Measurements from ENCODE around the gene CLTA. TPM values are rescaled to one million over a fixed set of nuclear protein-coding genes. Genes with fewer than 3 reads are reported as not detected.

CLTA gene
- total and polyA plus RNA-seq, 2 of the 8 experiments (the other 6 are each of a cell fraction or from before 2014, with no cell fraction given): 137 to 236 TPM

DNA sequence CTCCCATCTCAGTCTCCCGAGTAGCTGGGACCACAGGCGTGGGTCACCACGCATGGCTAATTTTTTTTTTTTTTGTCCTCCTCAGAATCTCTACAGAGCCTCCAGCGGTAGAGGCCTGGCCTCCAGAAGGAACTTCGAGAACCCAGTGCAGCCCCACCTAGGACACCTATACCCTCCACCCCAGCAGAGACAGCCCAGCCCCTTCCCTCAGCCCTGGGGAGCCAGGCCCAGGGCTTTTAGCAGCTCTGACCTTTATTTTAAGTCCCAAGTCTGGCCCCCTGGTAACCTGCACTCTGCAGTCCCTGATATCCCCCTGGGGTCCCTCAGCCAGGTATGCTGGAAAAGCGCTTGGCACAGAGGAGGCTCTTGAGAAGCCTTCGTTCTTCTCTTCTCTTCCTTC, 49.0 kb upstream of the CLTA start:
- no peak overlapping the region for H2BK5ac ChIP-seq (ENCODE audit: low read depth, low read length)
- ChIA-PET CTCF (ENCODE audit: partially characterized antibody) (interaction anchor here (0.6 to 6.7 kb wide), 9 partner anchors 9 to 691 kb away, joined by 3 to 58 read pairs (median 7); partner anchors contain the start of genes CCIN and CLTA), POLR2A (ENCODE audit: partially characterized antibody) (interaction anchor here (3.7 kb wide), 1 partner anchor 23 kb away, joined by 19 read pairs; no protein-coding TSS in a partner anchor)
- no peak overlapping the region for H4K5ac ChIP-seq (ENCODE audit: insufficient read length, low read depth, low read length)
- H4K8ac ChIP-seq (ENCODE audit: extremely low read depth, insufficient read depth, low read length): no peak overlapping the region
- H3K27me3 ChIP-seq (replicated peaks in 1 of 4; ENCODE audit: control insufficient read depth in 3 of 4, extremely low read depth in 1 of 4, insufficient read depth in 3 of 4, low read length in 3 of 4): peaks cover 18 to 31% (median 26%) of the 10 kb centered on the region in 4 experiments
- H3K4ac ChIP-seq (replicated peaks; ENCODE audit: insufficient read length, low read depth, low read length): no peak overlapping the region
- no peak overlapping the region for H4K91ac ChIP-seq (replicated peaks; ENCODE audit: insufficient read length, low read length)
- H3K4me2 ChIP-seq (ENCODE audit: insufficient read depth in 1 of 2, low read depth in 2 of 2, low read length in 2 of 2): no peak overlapping the region
- no peak overlapping the region for H3K4me3 ChIP-seq (ENCODE audit: extremely low read depth in 1 of 4, insufficient read depth in 2 of 4, low read depth in 3 of 4, low read length in 4 of 4)
- no peak overlapping the region for H3K9ac ChIP-seq (replicated peaks in 1 of 4; ENCODE audit: extremely low read depth in 1 of 4, low read depth in 3 of 4, low read length in 3 of 4)
- no peaks in the 10 kb centered on the region; a peak in 1 of 8 replicates for H3K36me3 ChIP-seq (ENCODE audit: control insufficient read depth in 2 of 4, insufficient read depth in 4 of 4, low read length in 3 of 4)
- H3K23me2 ChIP-seq (ENCODE audit: low read depth, low read length): peaks cover 9% of the 10 kb centered on the region
- no peaks in the 10 kb centered on the region for H3K79me2 ChIP-seq (ENCODE audit: control insufficient read depth in 1 of 2, insufficient read depth in 2 of 2, low read length in 2 of 2)
- peaks cover 0 to 7% (median under 1%) of the 10 kb centered on the region in 4 experiments; a peak in 3 of 7 replicates for H3K4me1 ChIP-seq (replicated peaks in 1 of 4; ENCODE audit: control insufficient read depth in 3 of 4, insufficient read depth in 4 of 4, low read length in 3 of 4)
- no peak overlapping the region for H3K18ac ChIP-seq (ENCODE audit: extremely low read depth, low read length)
- no peaks in the 10 kb centered on the region for H3K79me1 ChIP-seq (ENCODE audit: low read depth, low read length)
- H3K27ac ChIP-seq (ENCODE audit: low read depth, low read length): no peak overlapping the region
- peaks cover 0 to 7% of the 10 kb centered on the region in 2 experiments; a peak in 2 of 4 replicates for H3K9me3 ChIP-seq (ENCODE audit: insufficient read depth in 2 of 2, low read depth in 1 of 2, low read length in 1 of 2)
- no peak overlapping the region for H2BK20ac ChIP-seq (ENCODE audit: low read length)
- H4K20me1 ChIP-seq (replicated peaks in 1 of 2; ENCODE audit: control insufficient read depth in 1 of 2, insufficient read depth in 2 of 2, low read length in 2 of 2): peaks cover 3 to 6% of the 10 kb centered on the region in 2 experiments
- no peak for DNase-seq (ENCODE audit: low read depth in 1 of 2, low spot score in 2 of 2)
- no peak overlapping the region for H2BK12ac ChIP-seq (ENCODE audit: low read depth, low read length)
- no peak overlapping the region for H3K56ac ChIP-seq (replicated peaks; ENCODE audit: insufficient read length, low read depth, low read length)
- no peak overlapping the region for H2BK120ac ChIP-seq (replicated peaks; ENCODE audit: low read depth, low read length)
- H3K14ac ChIP-seq (ENCODE audit: insufficient read length): no peak overlapping the region
- no peak overlapping the region for H2AFZ ChIP-seq (ENCODE audit: low read length)
- no peak overlapping the region for H2BK15ac ChIP-seq (ENCODE audit: low read length)
- no peak overlapping the region for H2AK5ac ChIP-seq (ENCODE audit: low read depth, low read length)
- WGBS, 2 experiments (ENCODE audit: extremely low coverage in 1 of 2, insufficient coverage in 1 of 2, insufficient read length in 1 of 2, insufficient replicate concordance in 2 of 2, low coverage in 1 of 2, low lambda C conversion rate in 2 of 2, missing lambda C conversion rate in 1 of 2): 90% methylated on average over 7 of the region's 7 CpGs; no CpG with 5 or more reads in 1 of the 2 experiments
- FAIRE-seq: no peak
- H3K23ac ChIP-seq (ENCODE audit: insufficient read length): no peak overlapping the region
- no peak for TF ChIP-seq NANOG (IDR thresholded peaks at IDR 0.05; ENCODE audit: insufficient read depth, low read depth, low read length, poor library complexity, severe bottlenecking)
- TF ChIP-seq, protein P1, sequence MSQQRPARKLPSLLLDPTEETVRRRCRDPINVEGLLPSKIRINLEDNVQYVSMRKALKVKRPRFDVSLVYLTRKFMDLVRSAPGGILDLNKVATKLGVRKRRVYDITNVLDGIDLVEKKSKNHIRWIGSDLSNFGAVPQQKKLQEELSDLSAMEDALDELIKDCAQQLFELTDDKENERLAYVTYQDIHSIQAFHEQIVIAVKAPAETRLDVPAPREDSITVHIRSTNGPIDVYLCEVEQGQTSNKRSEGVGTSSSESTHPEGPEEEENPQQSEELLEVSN (IDR thresholded peaks at IDR 0.05): no peak
- TF ChIP-seq BRCA1 (IDR thresholded peaks at IDR 0.05; ENCODE audit: low read depth, low read length): no peak
- no peak for TF ChIP-seq RBBP5 (IDR thresholded peaks at IDR 0.05; ENCODE audit: borderline replicate concordance, low read depth, low read length)
- TF ChIP-seq SP4 (IDR thresholded peaks at IDR 0.05; ENCODE audit: low read length): no peak
- no peak for TF ChIP-seq KDM4A (IDR thresholded peaks at IDR 0.05; ENCODE audit: low read depth, low read length, severe bottlenecking)
- TF ChIP-seq SAP30 (IDR thresholded peaks at IDR 0.05; ENCODE audit: insufficient read depth, insufficient replicate concordance, low read length): no peak
- TF ChIP-seq RFX5 (IDR thresholded peaks at IDR 0.05; ENCODE audit: borderline replicate concordance, low read depth, low read length): no peak
- no peak for TF ChIP-seq KDM5A (IDR thresholded peaks at IDR 0.05; ENCODE audit: low read length)
- TF ChIP-seq RAD21 (IDR thresholded peaks at IDR 0.05 in 1 of 2, conservative IDR thresholded peaks at IDR 0.05 in 1 of 2; ENCODE audit: low read depth in 2 of 2, low read length in 2 of 2): no peak
- no peak for TF ChIP-seq NRF1 (IDR thresholded peaks at IDR 0.05; ENCODE audit: low read depth, low read length)

Measured in H1 (cell line).